HUDEP-2 (cell line): ENCODE measurements around the gene CHRNA5.

Source experiments
- DNase-seq, 76 experiments: peaks; one replicate each; lab custom pipeline; 2025; ENCODE audit not compliant: unreplicated experiment in 76 of 76; lab: John Stamatoyannopoulos, UW

The CHRNA5 gene

DNA sequence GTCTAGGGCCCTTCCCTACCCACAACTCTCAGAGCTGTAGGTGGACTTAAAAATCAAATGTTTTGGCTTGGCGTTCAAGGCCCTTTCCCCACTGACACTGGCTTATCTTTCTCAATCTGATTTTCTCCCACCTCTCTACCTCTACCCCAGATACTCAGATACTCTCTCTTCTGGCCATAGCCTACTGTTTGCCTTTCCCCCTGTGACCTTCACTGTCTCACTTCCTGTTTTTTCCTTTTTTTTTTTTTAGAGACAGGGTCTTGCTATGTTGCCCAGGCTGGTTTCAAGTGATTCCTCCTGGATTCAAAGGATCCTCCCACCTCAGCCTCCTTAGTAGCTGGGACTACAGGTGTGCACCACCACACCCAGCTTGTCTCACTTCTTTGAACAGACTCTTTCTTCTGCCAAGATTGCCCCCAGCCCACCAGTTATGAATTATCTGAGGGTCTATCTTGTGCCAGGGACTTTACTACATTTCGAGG is 71.1 kb downstream of the CHRNA5 start:
- DNase-seq = no peak

DNA sequence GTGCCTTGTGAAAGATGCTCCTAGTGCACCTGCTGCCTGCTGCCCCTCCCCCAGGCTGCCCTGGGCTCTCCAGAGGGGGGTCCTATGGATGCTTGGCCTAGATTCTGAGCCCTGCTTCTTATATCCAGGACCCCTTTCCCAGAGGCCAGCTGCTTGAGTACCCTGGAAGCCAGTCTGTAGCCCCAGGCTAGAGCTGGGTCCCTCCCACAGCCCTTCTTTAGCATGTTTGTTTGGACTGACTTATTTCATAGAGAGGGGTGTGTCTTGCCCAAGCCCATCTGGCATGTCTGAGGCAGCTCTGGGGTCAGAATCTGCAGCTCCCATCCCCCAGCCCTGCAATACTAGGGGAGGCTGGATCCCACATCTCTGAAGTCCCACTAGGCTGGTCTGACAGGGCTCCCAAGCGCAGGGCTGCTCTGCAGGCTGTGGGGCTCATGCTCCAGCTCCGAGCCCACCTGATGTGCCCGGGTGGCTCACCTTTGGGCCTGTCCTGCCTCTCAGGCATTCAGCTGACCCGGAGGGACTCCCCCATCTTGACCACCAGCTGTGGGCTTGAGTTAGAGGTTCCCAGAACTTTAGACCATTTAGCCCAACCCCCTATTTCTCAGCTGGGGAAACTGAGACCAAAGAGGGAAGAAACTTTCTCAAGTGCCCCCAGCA is 72.6 kb downstream of the CHRNA5 start:
- no peak for DNase-seq

DNA sequence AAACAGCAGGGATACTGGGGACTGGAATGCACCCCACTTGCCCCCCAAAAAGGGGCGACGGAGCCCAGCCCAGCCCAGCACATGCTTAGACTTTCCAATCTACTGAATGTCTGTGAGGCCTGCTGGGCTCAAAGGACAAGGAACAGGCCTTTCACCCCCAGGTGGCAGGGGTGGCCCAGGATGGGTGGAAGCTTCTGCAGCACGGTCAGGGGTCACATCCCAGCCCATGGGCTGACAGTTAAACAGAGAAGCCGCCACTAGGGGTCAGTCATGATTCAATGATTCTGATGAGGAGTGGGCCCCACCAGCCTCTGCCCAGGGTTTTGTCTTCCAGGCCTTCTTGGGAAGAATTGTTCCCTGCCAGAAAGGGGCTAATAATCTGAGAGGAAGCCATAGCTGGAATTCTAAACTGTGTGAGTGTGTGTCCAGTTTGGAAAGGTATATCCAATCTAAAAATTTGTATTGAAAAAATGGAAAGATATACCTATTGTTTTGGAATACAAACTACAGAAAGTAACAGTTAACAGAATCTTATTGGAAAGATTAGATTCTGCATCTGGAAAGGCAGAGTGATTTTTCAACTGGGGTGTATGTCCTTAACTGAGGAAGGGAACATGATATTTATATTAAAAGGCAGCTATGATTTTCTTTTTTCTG is 73.5 kb downstream of the CHRNA5 start:
- peak in 31 of 76 experiments; percentile 1 to 56 (median 16) for DNase-seq

DNA sequence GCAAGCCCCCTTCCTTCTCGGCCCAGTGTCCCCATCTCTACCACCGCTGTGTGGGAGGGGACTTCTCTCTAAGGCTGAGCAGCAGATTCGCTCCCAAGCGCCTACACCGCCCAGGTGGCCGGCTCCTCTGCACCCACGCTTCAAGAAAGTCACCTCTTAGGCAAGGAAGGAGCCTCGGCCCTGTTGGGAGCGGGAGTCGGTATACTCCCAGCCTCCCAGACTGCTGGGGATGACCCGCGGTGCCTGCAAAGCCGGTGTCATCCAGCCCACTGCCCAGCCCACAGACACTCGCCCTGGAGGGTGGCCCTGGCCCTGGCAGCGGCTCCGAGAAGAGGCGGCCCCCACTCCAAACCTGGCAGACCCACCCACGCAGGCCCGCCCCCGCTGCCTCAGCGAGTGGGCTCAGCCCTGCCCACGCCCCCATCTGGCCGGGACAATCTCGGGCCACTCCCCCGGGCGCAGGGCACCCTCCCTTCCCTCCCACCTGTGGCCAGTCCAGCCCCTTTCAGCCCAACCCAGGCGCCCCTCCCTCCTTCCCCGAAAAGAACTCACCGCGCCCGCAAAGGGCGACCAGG is 75.3 kb downstream of the CHRNA5 start:
- DNase-seq = peak in 3 of 76 experiments; percentile 6 to 25 (median 14)

DNA sequence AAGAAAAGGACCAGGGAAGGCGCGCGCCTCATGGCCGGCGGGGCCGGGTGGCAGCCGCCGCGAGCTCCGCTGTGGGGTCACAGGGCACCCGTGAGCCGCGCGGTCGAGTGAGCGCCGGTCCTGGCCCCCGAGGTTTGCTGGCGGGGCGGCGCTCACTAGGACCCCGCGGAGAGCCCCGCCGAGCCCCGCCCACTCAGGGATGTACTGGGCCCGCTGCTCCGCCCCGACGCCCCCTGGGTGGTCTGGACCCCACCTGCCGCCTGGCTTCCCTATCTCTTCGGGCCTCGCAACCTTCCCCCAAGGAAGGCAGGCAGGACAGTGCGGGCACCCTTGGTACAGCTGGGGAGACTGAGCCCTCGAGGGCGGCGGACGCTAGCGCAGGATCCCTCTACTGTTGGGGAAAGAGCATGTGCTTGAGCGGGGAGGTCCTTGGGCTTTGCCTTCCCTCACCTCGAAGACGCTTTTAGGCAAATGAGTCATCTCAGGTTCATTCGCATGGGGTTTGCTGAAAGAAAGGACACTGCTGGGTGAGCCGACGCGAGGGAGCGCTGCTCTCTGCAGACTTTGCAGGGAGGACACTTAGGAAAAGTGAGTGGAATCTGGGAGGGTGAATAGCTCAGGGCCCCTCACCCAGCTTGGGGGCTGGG is 75.9 kb downstream of the CHRNA5 start, which contains the start of gene CHRNB4:
Gene CHRNB4, minus strand, starts transcription at position 109 of the 647 bp plus-strand sequence. Its CDS starts 77 bp downstream, at position 32.
- no peak for DNase-seq

DNA sequence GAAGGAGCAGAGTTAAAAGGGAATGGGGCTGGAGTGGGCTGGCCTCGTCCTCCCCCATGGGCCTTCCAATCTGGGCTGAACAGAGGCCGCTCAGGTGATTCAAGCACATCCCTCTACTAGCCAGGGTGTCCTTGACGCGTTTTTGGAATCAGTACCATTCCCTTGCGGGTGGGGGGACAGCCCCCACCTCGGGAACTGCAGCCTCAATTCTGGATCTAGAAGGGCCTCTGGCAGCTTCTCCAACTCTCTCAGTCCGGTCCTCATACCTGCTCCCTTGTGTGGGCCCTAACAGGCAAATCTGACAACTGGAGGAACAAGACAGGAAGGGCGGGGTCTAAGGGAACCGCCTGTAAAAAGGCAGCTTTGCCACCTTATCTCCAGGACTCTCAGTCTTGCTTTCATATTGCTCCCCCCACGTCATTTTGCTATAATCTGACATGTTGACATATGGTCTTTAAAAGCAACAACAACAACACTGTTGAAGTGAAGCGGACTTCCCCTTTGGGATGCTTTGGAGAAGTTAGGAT is 76.5 kb downstream of the CHRNA5 start:
- peak in 1 of 76 experiments; percentile 6 for DNase-seq

DNA sequence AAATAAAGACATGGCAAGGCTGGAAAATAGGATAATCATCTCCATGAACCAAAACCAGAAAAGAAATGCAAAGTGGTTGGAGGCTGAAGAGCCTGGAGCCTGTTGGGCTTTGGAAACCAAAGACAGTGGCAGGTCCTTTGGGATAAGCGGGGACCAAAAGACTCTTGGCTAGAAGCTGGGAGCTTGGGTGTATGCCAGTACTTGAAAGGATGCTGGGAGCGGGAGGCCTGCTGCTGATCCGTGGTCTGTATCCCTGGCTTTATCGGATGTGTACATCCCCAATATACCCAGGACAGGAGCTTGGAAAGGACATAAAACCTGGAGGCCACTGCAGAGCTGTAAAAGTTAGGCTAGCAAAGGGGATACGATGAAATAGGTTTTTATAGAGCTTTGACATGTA is 77.0 kb downstream of the CHRNA5 start:
- DNase-seq = no peak
